ENCODE data around the gene ZNF136.

The ZNF136 gene

GRCh38 chr19:12162882-12163806, at the start of gene ZNF136:
ZNF136 (plus strand) TSS chr19:12163096; CDS start chr19:12163204, 108 bp downstream.
- in situ Hi-C loops (cut with MboI; ENCODE audit: low sequenced_read_pairs) = no loop called here

GRCh38 chr19:12113121-12113520, 49.8 kb upstream of the ZNF136 start:
- in situ Hi-C loops (cut with MboI; ENCODE audit: low sequenced_read_pairs) = no loop called here

GRCh38 chr19:12117201-12117970, 45.5 kb upstream of the ZNF136 start:
- in situ Hi-C loops (cut with MboI; ENCODE audit: low sequenced_read_pairs) = no loop called here

- in situ Hi-C loops (cut with MboI; ENCODE audit: low sequenced_read_pairs) = no loop called here
Measured at GRCh38 chr19:12126707-12127106, 36.2 kb upstream of the ZNF136 start.

GRCh38 chr19:12133069-12133468, 29.8 kb upstream of the ZNF136 start:
- in situ Hi-C loops (cut with MboI; ENCODE audit: low sequenced_read_pairs) = no loop called here

- in situ Hi-C loops (cut with MboI; ENCODE audit: low sequenced_read_pairs) = no loop called here
Measured at GRCh38 chr19:12137221-12137940, 25.5 kb upstream of the ZNF136 start.

GRCh38 chr19:12139269-12139668, 23.6 kb upstream of the ZNF136 start:
- in situ Hi-C loops (cut with MboI; ENCODE audit: low sequenced_read_pairs) = no loop called here

GRCh38 chr19:12139885-12140544, 22.9 kb upstream of the ZNF136 start, which contains the start of gene ZNF20:
ZNF20 (minus strand) TSS chr19:12140350; CDS start chr19:12140182, 168 bp downstream.
- in situ Hi-C loops (cut with MboI; ENCODE audit: low sequenced_read_pairs) = no loop called here

- in situ Hi-C loops (cut with MboI; ENCODE audit: low sequenced_read_pairs) = no loop called here
Measured at GRCh38 chr19:12140545-12141404, 22.1 kb upstream of the ZNF136 start.

GRCh38 chr19:12141405-12141736, 21.5 kb upstream of the ZNF136 start:
- in situ Hi-C loops (cut with MboI; ENCODE audit: low sequenced_read_pairs) = no loop called here

- in situ Hi-C loops (cut with MboI; ENCODE audit: low sequenced_read_pairs) = no loop called here
Measured at GRCh38 chr19:12145348-12145747, 17.5 kb upstream of the ZNF136 start.

- in situ Hi-C loops (cut with MboI; ENCODE audit: low sequenced_read_pairs) = no loop called here
Measured at GRCh38 chr19:12155324-12155860, 7.5 kb upstream of the ZNF136 start.

- in situ Hi-C loops (cut with MboI; ENCODE audit: low sequenced_read_pairs) = no loop called here
Measured at GRCh38 chr19:12156223-12157058, 6.5 kb upstream of the ZNF136 start, which contains the start of gene ZNF625. ZNF625 (minus strand) TSS chr19:12156734; CDS start chr19:12156558, 176 bp downstream.

GRCh38 chr19:12159773-12160414, 3.0 kb upstream of the ZNF136 start:
- in situ Hi-C loops (cut with MboI; ENCODE audit: low sequenced_read_pairs) = no loop called here

GRCh38 chr19:12162513-12162881, 399 bp upstream of the ZNF136 start:
- in situ Hi-C loops (cut with MboI; ENCODE audit: low sequenced_read_pairs) = no loop called here

- in situ Hi-C loops (cut with MboI; ENCODE audit: low sequenced_read_pairs) = no loop called here
Measured at GRCh38 chr19:12163826-12164225, 930 bp downstream of the ZNF136 start.

GRCh38 chr19:12166626-12167025, 3.7 kb downstream of the ZNF136 start:
- in situ Hi-C loops (cut with MboI; ENCODE audit: low sequenced_read_pairs) = no loop called here

GRCh38 chr19:12180377-12180776, 17.5 kb downstream of the ZNF136 start:
- in situ Hi-C loops (cut with MboI; ENCODE audit: low sequenced_read_pairs) = no loop called here
